Peyer's patch (tissue), 4 donors: ENCODE measurements around the gene TAF3.

Experiments
- CTCF ChIP-seq, 6 experiments: fragments of 450-650 bp in 4 of 6; fragments of 200-600 bp in 2 of 6; sonication (generic) in 1 of 6; IDR thresholded peaks; one replicate each; pipeline ENCODE4 v1.5.1; 2017 to 2019; ENCODE audit warnings: antibody characterized with exemption in 6 of 6, mild to moderate bottlenecking in 3 of 6, moderate library complexity in 1 of 6
- POLR2A ChIP-seq, 2 donors: fragments of 450-650 bp; IDR thresholded peaks; one replicate each; pipeline ENCODE4 v1.5.1; 2017; ENCODE audit warnings: antibody characterized with exemption in 2 of 2, mild to moderate bottlenecking in 2 of 2, moderate library complexity in 2 of 2

GRCh38 chr10:8060704-8061121 is 242.4 kb downstream of the TAF3 start:
- TF ChIP-seq CTCF (IDR thresholded peaks at IDR 0.05) (no peak), POLR2A (IDR thresholded peaks at IDR 0.05) (no peak)
